HepG2 (cell line): ENCODE data around the gene SNUPN. TPM values are rescaled to one million over a fixed set of nuclear protein-coding genes. Genes with fewer than 3 reads are reported as not detected.

ENCODE experiments used
- ARID5B ChIP-seq: IDR thresholded peaks from 2 replicates; pipeline ENCODE4 v1.4.0; 2020; ENCODE audit warnings: mild to moderate bottlenecking, missing genetic modification reagents
- BRCA1 ChIP-seq: sonication (generic); formaldehyde crosslinking; IDR thresholded peaks from 2 replicates; pipeline ENCODE4 v1.4.0; 2020; ENCODE audit warnings: missing genetic modification reagents
- EZH2 ChIP-seq: conservative IDR thresholded peaks from 2 replicates; pipeline ENCODE4 v1.6.1; 2012; ENCODE audit warnings: mild to moderate bottlenecking, low read depth, low read length, moderate library complexity
- FLYWCH1 ChIP-seq: sonication (generic); formaldehyde crosslinking; IDR thresholded peaks from 2 replicates; pipeline ENCODE4 v1.8.1; 2023; ENCODE audit warnings: mild to moderate bottlenecking, missing genetic modification reagents
- GATA4 ChIP-seq: sonication (generic); IDR thresholded peaks from 2 replicates; pipeline ENCODE4 v1.6.1; 2016; ENCODE audit warnings: antibody characterized with exemption, low read depth, borderline replicate concordance
- GFI1 ChIP-seq: sonication (generic); formaldehyde crosslinking; IDR thresholded peaks from 2 replicates; pipeline ENCODE4 v1.5.0; 2020; ENCODE audit warnings: missing genetic modification reagents, mild to moderate bottlenecking, borderline replicate concordance
- GMEB2 ChIP-seq: IDR thresholded peaks from 2 replicates; pipeline ENCODE4 v1.6.1; 2016; ENCODE audit warnings: missing biosample characterization, missing genetic modification reagents, low read depth
- GTF3A ChIP-seq: sonication (generic); formaldehyde crosslinking; conservative IDR thresholded peaks from 2 replicates; pipeline ENCODE4 v1.4.0; 2020; ENCODE audit warnings: mild to moderate bottlenecking, missing genetic modification reagents
- JUN ChIP-seq: sonication (generic); formaldehyde crosslinking; IDR thresholded peaks from 2 replicates; pipeline ENCODE4 v1.4.0; 2020; ENCODE audit warnings: mild to moderate bottlenecking, missing genetic modification reagents
- MED8 ChIP-seq: sonication (generic); formaldehyde crosslinking; IDR thresholded peaks from 2 replicates; pipeline ENCODE4 v1.8.1; 2023; ENCODE audit warnings: mild to moderate bottlenecking, missing genetic modification reagents; ENCODE audit not compliant: insufficient replicate concordance
- PITX1 ChIP-seq: sonication (generic); formaldehyde crosslinking; IDR thresholded peaks from 2 replicates; pipeline ENCODE4 v1.5.1; 2020; ENCODE audit warnings: mild to moderate bottlenecking, missing genetic modification reagents
- PTBP1 ChIP-seq: fragments of 200-400 bp; formaldehyde crosslinking; IDR thresholded peaks from 2 replicates; pipeline ENCODE4 v1.6.1; 2018; ENCODE audit warnings: low read length, low read depth; ENCODE audit not compliant: poor library complexity, severe bottlenecking
- RELA ChIP-seq: sonication (generic); formaldehyde crosslinking; IDR thresholded peaks from 2 replicates; pipeline ENCODE4 v1.4.0; 2020; ENCODE audit warnings: missing genetic modification reagents
- SCMH1 ChIP-seq: sonication (generic); formaldehyde crosslinking; IDR thresholded peaks from 2 replicates; pipeline ENCODE4 v1.9.0; 2021; ENCODE audit warnings: missing genetic modification reagents, mild to moderate bottlenecking, borderline replicate concordance
- SOX13 ChIP-seq, 3 experiments: fragments of 450-650 bp in 1 of 3; sonication (generic) in 1 of 3; formaldehyde crosslinking in 1 of 3; IDR thresholded peaks in 2 of 3; conservative IDR thresholded peaks in 1 of 3; 2 replicates each; pipeline versions ENCODE4 v1.5.0 to v1.6.1; 2016 to 2020; ENCODE audit warnings: antibody characterized with exemption in 1 of 3, mild to moderate bottlenecking in 1 of 3, missing compliant biosample characterization in 1 of 3, missing genetic modification reagents in 1 of 3, moderate library complexity in 1 of 3
- SP4 ChIP-seq: sonication (generic); formaldehyde crosslinking; IDR thresholded peaks from 2 replicates; pipeline ENCODE4 v1.8.1; 2023; ENCODE audit warnings: mild to moderate bottlenecking, missing genetic modification reagents
- SSRP1 ChIP-seq: IDR thresholded peaks from 2 replicates; pipeline ENCODE4 v1.6.1; 2016; ENCODE audit warnings: control low read depth
- ZNF121 ChIP-seq: sonication (generic); formaldehyde crosslinking; IDR thresholded peaks from 2 replicates; pipeline ENCODE4 v1.5.0; 2020; ENCODE audit warnings: mild to moderate bottlenecking, missing genetic modification reagents
- ZNF207 ChIP-seq: fragments of 450-650 bp; IDR thresholded peaks from 2 replicates; pipeline ENCODE4 v1.6.1; 2016; ENCODE audit warnings: antibody characterized with exemption, borderline replicate concordance
- ZNF230 ChIP-seq: sonication (generic); formaldehyde crosslinking; IDR thresholded peaks from 2 replicates; pipeline ENCODE4 v1.4.0; 2020; ENCODE audit warnings: mild to moderate bottlenecking, missing genetic modification reagents
- ZNF263 ChIP-seq: sonication (generic); formaldehyde crosslinking; IDR thresholded peaks from 2 replicates; pipeline ENCODE4 v1.4.0; 2020; ENCODE audit warnings: missing genetic modification reagents
- ZNF570 ChIP-seq: sonication (generic); formaldehyde crosslinking; IDR thresholded peaks from 2 replicates; pipeline ENCODE4 v1.4.0; 2020; ENCODE audit warnings: mild to moderate bottlenecking, missing genetic modification reagents, borderline replicate concordance
- ZNF589 ChIP-seq: sonication (generic); formaldehyde crosslinking; conservative IDR thresholded peaks from 2 replicates; pipeline ENCODE4 v1.8.0; 2022; ENCODE audit warnings: mild to moderate bottlenecking, moderate library complexity, missing genetic modification reagents
- ZNF644 ChIP-seq: IDR thresholded peaks from 2 replicates; pipeline ENCODE4 v1.6.1; 2016; ENCODE audit warnings: low read depth
- ZNF878 ChIP-seq: sonication (generic); formaldehyde crosslinking; IDR thresholded peaks from 2 replicates; pipeline ENCODE4 v1.8.1; 2023; ENCODE audit warnings: mild to moderate bottlenecking, missing genetic modification reagents, moderate library complexity
- ZSCAN29 ChIP-seq: sonication (generic); formaldehyde crosslinking; conservative IDR thresholded peaks from 2 replicates; pipeline ENCODE4 v1.4.0; 2020; ENCODE audit warnings: mild to moderate bottlenecking, missing genetic modification reagents
- polyA plus RNA-seq, 8 experiments: library from polyadenylated mRNA; depleted of rRNA in 3 of 8; stranded (reverse) in 7 of 8; unstranded in 1 of 8; fragments of >200 nt; fragmentation: Illumina TruSeq in 4 of 8; extraction: Trizol in 4 of 8; gene quantifications; 2 replicates each; pipeline versions ENCODE4 v1.2.1 to v1.2.3, GENCODE V29; 2011 to 2016; ENCODE audit warnings: low read depth in 4 of 8, missing spikeins in 1 of 8, mixed read lengths in 1 of 8; ENCODE audit not compliant: insufficient read depth in 1 of 8
- total RNA-seq, 5 experiments: library from RNA; depleted of rRNA; stranded (reverse); fragments of >200 nt; fragmentation: Illumina TruSeq; extraction: Trizol; gene quantifications; 2 replicates each; pipeline ENCODE4 v1.2.3, GENCODE V29; 2016; ENCODE audit warnings: low read depth in 1 of 5

The SNUPN gene
- total and polyA plus RNA-seq, 2 of the 13 experiments (the other 11 are each of a cell fraction or from before 2014, with no cell fraction given): 9.0 to 16.4 TPM

GRCh38 chr15:75578948-75579920 lies 46.3 kb downstream of the SNUPN start, which contains the start of gene PTPN9 (continued):
- no peak for TF ChIP-seq GMEB2
- no peak for TF ChIP-seq SOX13 (IDR thresholded peaks at IDR 0.05)
- peak in 1 of 2 experiments; percentile 30; a peak in 1 of 4 replicates for TF ChIP-seq SOX13 (CRISPR knock-in tag; conservative IDR thresholded peaks at IDR 0.05 in 1 of 2, IDR thresholded peaks at IDR 0.05 in 1 of 2)
- TF ChIP-seq RELA: no peak
- TF ChIP-seq GATA4: no peak; the same call in 1 of the 2 replicates
- no peak for TF ChIP-seq FLYWCH1
- TF ChIP-seq EZH2: no peak
- TF ChIP-seq ZNF230 (CRISPR knock-in tag): no peak
- TF ChIP-seq SSRP1 (CRISPR knock-in tag): no peak
- no peak for TF ChIP-seq BRCA1 (CRISPR knock-in tag)
- TF ChIP-seq ZNF570 (CRISPR knock-in tag): no peak
- TF ChIP-seq SCMH1 (CRISPR knock-in tag): no peak
- no peak for TF ChIP-seq PITX1
- TF ChIP-seq PTBP1: no peak
- TF ChIP-seq ZNF121: no peak
- TF ChIP-seq ZNF644: no peak
- TF ChIP-seq MED8: no peak
- TF ChIP-seq ZSCAN29: no peak
- TF ChIP-seq GFI1 (CRISPR knock-in tag): no peak
- TF ChIP-seq ARID5B (CRISPR knock-in tag): no peak
- TF ChIP-seq JUN (CRISPR knock-in tag): no peak
- TF ChIP-seq ZNF207: no peak
- no peak for TF ChIP-seq ZNF878 (CRISPR knock-in tag)
- no peak for TF ChIP-seq ZNF589 (CRISPR knock-in tag)
- no peak for TF ChIP-seq SP4
- TF ChIP-seq ZNF263: no peak
- no peak for TF ChIP-seq GTF3A
